HFFc6 (cell line): Measurements from ENCODE around the gene SULT2B1. TPM values are rescaled to one million over a fixed set of nuclear protein-coding genes. Genes with fewer than 3 reads are reported as not detected.

Experiments
- DNase-seq: peaks from one replicate; pipeline ENCODE4 v3.0.0-alpha.2; 2018
- H3K27ac Mint-ChIP-seq: 2 replicates; pipeline ENCODE4 v1.8.0; 2020; ENCODE audit warnings: mild to moderate bottlenecking, mixed read lengths
- H3K27me3 Mint-ChIP-seq: 2 replicates; pipeline ENCODE4 v1.8.0; 2021; ENCODE audit warnings: mild to moderate bottlenecking, moderate library complexity, mixed read lengths; ENCODE audit not compliant: insufficient read depth
- H3K36me3 Mint-ChIP-seq: 2 replicates; pipeline ENCODE4 v1.8.0; 2021; ENCODE audit warnings: low read depth, mixed read lengths
- H3K4me1 Mint-ChIP-seq: 2 replicates; pipeline ENCODE4 v1.8.0; 2020; ENCODE audit warnings: low read depth, mixed read lengths
- H3K4me3 Mint-ChIP-seq: 2 replicates; pipeline ENCODE4 v1.8.0; 2020; ENCODE audit warnings: mild to moderate bottlenecking, moderate library complexity, mixed read lengths
- H3K9me3 Mint-ChIP-seq: 2 replicates; pipeline ENCODE4 v1.8.0; 2020; ENCODE audit warnings: mild to moderate bottlenecking, mixed read lengths
- total RNA-seq, 6 experiments: library from RNA; stranded (reverse); fragmentation: NEBNext Ultra II Directional; extraction: Animal tissue kit (Norgen Biotek cat#: 25700); gene quantifications; 2 replicates in 1 of 6; 3 replicates in 5 of 6; pipeline ENCODE4 v1.2.3, GENCODE V29; 2021
- TF ChIP-seq, protein P1 (sequence below): fragments of 200-600 bp; sonication (generic); IDR thresholded peaks from 2 replicates; pipeline ENCODE4 v1.5.0; 2021; ENCODE audit warnings: antibody characterized with exemption, mild to moderate bottlenecking

Gene SULT2B1
- total RNA-seq, 6 experiments from 2014 or later = 0.33 TPM; not detected in 5

DNA sequence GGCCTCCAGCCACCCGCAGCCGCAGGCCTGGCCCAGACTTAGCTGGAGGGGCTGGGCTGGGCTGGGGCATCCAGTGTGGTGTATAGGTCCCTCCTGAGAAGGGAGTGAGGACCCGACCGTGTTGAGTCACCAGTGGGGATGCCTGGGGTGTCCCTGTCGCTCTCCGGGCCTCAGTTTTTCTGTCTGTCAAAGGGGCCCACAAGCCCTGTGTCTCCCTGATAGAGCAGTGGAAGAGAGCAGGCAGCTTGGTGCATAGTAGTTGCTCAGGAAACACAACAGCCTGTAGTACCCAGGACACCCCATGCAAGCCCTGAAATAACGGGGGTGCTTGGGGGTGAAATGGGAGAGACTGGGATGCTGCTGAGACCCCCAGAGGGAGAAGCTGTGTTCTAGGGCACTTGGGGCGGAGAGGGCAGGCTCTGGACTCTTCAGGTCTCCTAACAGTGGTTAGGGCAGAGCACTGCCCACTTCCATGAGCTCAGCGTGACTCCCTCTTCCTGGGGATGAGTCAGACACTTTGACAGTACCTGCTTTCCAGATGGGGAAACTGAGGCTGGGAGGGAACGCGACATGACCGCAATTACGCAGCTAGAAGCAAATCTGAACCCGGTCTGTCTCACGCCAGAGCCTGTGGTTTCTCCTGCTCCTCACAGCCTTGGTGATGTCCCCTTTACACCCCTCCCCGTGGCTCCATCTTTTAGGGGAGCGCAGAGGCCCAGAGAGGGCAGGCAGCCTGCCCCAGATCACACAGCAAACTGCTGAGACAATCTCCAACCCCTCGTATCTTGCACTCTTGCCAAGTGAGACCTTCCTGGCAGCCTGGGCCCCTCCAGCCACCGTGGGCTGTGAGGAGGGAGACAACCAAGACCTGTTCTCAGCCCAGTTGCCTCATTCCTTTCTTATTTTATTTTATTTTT lies 692 bp downstream of the SULT2B1 start:
- no peak overlapping the region; the same call in 1 of the 2 replicates for H3K4me3 Mint-ChIP-seq

DNA sequence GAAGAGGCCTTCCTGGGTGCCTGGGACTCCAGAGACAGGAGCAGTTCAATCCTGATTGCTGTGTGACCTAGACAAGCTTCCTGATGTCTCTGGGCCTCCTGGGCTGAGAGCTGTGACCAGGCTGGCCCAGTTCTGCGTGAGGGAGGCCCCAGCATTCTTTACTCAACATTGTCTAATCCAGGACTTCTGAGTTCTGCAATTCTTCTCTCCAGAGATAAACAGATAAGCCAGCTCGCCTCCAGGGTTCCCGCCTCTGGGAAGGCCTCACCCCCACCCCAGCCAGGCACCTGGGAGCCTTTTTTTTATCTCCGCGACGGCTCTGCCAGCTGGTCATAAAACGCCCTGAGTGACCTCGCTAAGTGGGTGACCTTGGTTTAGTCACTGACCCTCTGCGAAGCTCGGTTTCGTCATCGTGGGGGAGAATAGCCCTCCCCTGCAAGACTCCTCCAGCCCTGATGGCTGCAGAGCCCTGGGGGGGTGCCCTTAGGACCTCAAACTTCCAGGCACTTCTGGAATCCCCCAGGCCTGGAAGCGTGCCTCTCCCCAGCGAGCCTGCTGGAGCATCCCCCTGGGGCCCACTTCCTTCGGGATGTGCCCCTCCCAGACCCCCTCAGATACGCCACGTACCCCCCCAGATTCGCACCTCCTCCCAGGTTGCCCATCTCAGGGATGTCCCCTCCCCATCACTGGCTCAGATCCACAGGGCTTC lies 1.9 kb downstream of the SULT2B1 start:
- peaks cover 36% of the 10 kb centered on the region for H3K4me1 Mint-ChIP-seq
- no peaks in the 10 kb centered on the region for H3K9me3 Mint-ChIP-seq
- H3K27me3 Mint-ChIP-seq = peaks cover 7% of the 10 kb centered on the region
- peak overlapping the region; percentile 58 for H3K27ac Mint-ChIP-seq
- peak; percentile 86 for DNase-seq
- TF ChIP-seq, protein P1, sequence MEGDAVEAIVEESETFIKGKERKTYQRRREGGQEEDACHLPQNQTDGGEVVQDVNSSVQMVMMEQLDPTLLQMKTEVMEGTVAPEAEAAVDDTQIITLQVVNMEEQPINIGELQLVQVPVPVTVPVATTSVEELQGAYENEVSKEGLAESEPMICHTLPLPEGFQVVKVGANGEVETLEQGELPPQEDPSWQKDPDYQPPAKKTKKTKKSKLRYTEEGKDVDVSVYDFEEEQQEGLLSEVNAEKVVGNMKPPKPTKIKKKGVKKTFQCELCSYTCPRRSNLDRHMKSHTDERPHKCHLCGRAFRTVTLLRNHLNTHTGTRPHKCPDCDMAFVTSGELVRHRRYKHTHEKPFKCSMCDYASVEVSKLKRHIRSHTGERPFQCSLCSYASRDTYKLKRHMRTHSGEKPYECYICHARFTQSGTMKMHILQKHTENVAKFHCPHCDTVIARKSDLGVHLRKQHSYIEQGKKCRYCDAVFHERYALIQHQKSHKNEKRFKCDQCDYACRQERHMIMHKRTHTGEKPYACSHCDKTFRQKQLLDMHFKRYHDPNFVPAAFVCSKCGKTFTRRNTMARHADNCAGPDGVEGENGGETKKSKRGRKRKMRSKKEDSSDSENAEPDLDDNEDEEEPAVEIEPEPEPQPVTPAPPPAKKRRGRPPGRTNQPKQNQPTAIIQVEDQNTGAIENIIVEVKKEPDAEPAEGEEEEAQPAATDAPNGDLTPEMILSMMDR = no peak
- H3K36me3 Mint-ChIP-seq = no peaks in the 10 kb centered on the region
- H3K4me3 Mint-ChIP-seq = peak overlapping the region; percentile 51

More for the DNA sequence above, 692 bp downstream of the SULT2B1 start:
- TF ChIP-seq, protein P1 = no peak
- Mint-ChIP-seq H3K27ac (no peak overlapping the region), H3K36me3 (no peaks in the 10 kb centered on the region), H3K9me3 (no peaks in the 10 kb centered on the region), H3K27me3 (peaks cover 7% of the 10 kb centered on the region), H3K4me1 (peaks cover 31% of the 10 kb centered on the region)
- no peak for DNase-seq

DNA sequence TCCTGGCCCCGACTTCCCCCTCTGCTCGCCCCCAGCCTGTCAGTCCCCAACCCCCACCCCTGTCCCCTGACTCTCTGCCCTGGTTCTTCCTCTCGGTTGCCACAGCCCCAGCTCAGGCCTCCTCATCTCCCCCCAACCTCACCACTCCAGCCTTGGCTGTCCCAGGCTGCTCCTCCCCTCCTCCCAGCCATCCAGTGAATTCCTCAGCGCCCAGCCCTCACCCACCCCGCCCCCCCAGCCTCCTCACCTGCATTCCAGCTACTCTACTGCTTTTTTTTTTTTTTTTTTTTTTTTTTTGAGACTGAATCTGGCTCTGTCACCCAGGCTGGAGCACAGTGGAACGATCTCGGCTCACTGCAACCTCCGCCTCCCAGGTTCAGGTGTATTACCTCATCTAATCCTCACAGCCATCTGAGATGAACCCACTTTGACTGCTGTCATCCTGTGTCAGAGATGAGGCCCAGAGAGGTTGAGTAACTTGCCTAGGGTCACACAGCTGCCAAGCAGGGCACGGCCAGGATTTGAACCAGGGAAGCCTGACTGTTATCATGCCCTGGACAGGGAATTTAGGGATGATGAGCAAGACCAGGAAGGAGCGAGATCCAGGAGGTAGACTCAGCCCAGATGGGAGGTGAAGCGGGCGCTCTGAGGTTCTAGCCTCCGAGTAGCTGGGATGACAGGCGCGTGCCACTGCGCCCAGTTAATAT lies 2.6 kb downstream of the SULT2B1 start:
- no peak for DNase-seq
- Mint-ChIP-seq H3K4me3 (no peak overlapping the region), H3K36me3 (no peaks in the 10 kb centered on the region), H3K9me3 (no peaks in the 10 kb centered on the region), H3K27ac (no peak overlapping the region), H3K4me1 (peaks cover 36% of the 10 kb centered on the region), H3K27me3 (peaks cover 7% of the 10 kb centered on the region)
- TF ChIP-seq, protein P1 = no peak

DNA sequence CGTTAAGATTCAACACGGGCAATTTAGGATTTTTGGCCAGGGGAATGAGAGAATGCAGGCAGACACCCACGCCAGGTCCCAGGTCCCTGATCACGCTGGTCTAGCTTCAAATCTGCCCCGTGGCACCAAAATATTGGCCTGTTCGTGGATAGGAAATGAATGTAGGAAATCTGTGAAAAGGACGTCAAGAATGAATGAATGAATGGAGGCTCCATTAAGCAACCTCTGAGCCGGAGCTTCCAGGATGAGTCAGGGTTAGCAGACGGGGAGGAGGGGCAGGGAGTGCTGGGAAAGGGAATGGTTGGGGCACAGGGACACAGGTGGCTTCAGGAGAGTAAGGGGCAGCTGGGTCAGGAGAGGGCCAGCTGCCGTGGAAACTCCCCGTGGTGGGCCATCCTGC lies 4.2 kb downstream of the SULT2B1 start:
- H3K4me1 Mint-ChIP-seq = peaks cover 36% of the 10 kb centered on the region
- H3K4me3 Mint-ChIP-seq = no peak overlapping the region

DNA sequence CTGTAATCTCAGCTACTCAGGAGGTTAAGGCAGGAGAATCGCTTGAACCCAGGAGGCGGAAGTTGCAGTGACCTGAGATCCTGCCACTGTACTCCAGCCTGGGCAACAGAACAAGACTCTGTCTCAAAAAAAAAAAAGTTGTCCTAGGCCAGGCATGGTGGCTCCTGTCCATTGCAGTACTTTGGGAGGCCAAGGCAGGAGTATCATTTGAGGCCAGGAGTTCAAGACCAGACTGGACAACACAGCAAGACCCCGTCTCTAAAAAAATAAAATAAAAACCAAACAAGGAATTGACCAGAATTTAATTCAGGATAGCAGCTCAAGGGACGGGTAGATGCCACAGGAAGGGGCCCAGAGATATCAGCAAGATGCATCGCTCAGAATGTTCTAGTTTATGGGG lies 4.9 kb downstream of the SULT2B1 start:
- H3K36me3 Mint-ChIP-seq = no peaks in the 10 kb centered on the region
- H3K4me1 Mint-ChIP-seq = peaks cover 36% of the 10 kb centered on the region
- TF ChIP-seq, protein P1 = no peak
- DNase-seq = no peak
- H3K27ac Mint-ChIP-seq = no peak overlapping the region; the same call in 1 of the 2 replicates
- peaks cover 2% of the 10 kb centered on the region; the same call in 1 of the 2 replicates for H3K27me3 Mint-ChIP-seq
- H3K4me3 Mint-ChIP-seq = no peak overlapping the region
- no peaks in the 10 kb centered on the region for H3K9me3 Mint-ChIP-seq

More for the DNA sequence above, 4.2 kb downstream of the SULT2B1 start:
- TF ChIP-seq, protein P1 = no peak
- Mint-ChIP-seq H3K27me3 (peaks cover 6% of the 10 kb centered on the region), H3K27ac (peak overlapping the region; percentile 25; the same call in 1 of the 2 replicates), H3K36me3 (no peaks in the 10 kb centered on the region), H3K9me3 (no peaks in the 10 kb centered on the region)
- DNase-seq = peak; percentile 57
